GM21367 (cell line): ENCODE results near the gene STEAP4.

Experiments used
- ATAC-seq: cut with Tn5 transposase; IDR thresholded peaks from one replicate; pipeline ENCODE4 v1.9.1; 2021; ENCODE audit not compliant: unreplicated experiment

STEAP4 gene

GRCh38 chr7:88223265-88223664, 83.4 kb downstream of the STEAP4 start:
- ATAC-seq, result no peak
